Large intestine (tissue), 3 donors: ENCODE data around the gene TP73. TPM values are rescaled to one million over a fixed set of nuclear protein-coding genes. Genes with fewer than 3 reads are reported as not detected.

Source experiments
- DNase-seq, 2 donors: peaks; one replicate each; pipeline versions ENCODE4 v3.0.0 to v3.0.0-alpha.2; 2013
- H3K27ac ChIP-seq: one replicate; pipeline ENCODE4 v1.5.1; 2013; ENCODE audit warnings: low read length
- H3K27me3 ChIP-seq: 2 replicates; pipeline ENCODE4 v1.6.1; 2013; ENCODE audit warnings: low read length; ENCODE audit not compliant: control insufficient read depth, insufficient read depth
- H3K36me3 ChIP-seq: 2 replicates; pipeline ENCODE4 v1.6.1; 2013; ENCODE audit warnings: low read length; ENCODE audit not compliant: control insufficient read depth, insufficient read depth
- H3K4me1 ChIP-seq: one replicate; pipeline ENCODE4 v1.6.1; 2013; ENCODE audit warnings: low read length; ENCODE audit not compliant: control insufficient read depth, insufficient read depth
- H3K4me3 ChIP-seq: one replicate; pipeline ENCODE4 v1.5.1; 2013; ENCODE audit warnings: low read length
- H3K9me3 ChIP-seq: one replicate; pipeline ENCODE4 v1.6.1; 2013; ENCODE audit warnings: mild to moderate bottlenecking, low read depth, low read length, moderate library complexity; ENCODE audit not compliant: control insufficient read depth
- WGBS: methylation state at CpG from one replicate; pipeline ENCODE4 v1.1.5; 2013; ENCODE audit warnings: low lambda C conversion rate; ENCODE audit not compliant: insufficient coverage; 5-methylcytosine and 5-hydroxymethylcytosine counted together
- polyA plus RNA-seq: library from polyadenylated mRNA; unstranded; fragments of 120-200 nt; gene quantifications from one replicate; pipeline ENCODE4 v1.2.1, GENCODE V29; 2013

The TP73 gene
- polyA plus RNA-seq, 1 donor: 0.55 TPM

- Histone ChIP-seq H3K36me3 (no peaks in the 10 kb centered on the region), H3K27me3 (peaks cover 5% of the 10 kb centered on the region), H3K4me1 (peaks cover 9% of the 10 kb centered on the region), H3K9me3 (no peaks in the 10 kb centered on the region), H3K4me3 (no peak overlapping the region), H3K27ac (no peak overlapping the region)
- WGBS: no CpG with 5 or more reads among the region's 24 CpGs
- no peak for DNase-seq
Observed at GRCh38 chr1:3691421-3692204, 39.3 kb downstream of the TP73 start.

- Histone ChIP-seq H3K9me3 (no peaks in the 10 kb centered on the region), H3K36me3 (no peaks in the 10 kb centered on the region), H3K4me3 (no peak overlapping the region), H3K4me1 (peaks cover 9% of the 10 kb centered on the region), H3K27ac (no peak overlapping the region), H3K27me3 (peaks cover 5% of the 10 kb centered on the region)
- no CpG with 5 or more reads among the region's 13 CpGs for WGBS
- no peak for DNase-seq
Observed at GRCh38 chr1:3692598-3692997, 40.3 kb downstream of the TP73 start.

- Histone ChIP-seq H3K4me3 (no peak overlapping the region), H3K27ac (no peak overlapping the region), H3K9me3 (no peaks in the 10 kb centered on the region), H3K27me3 (peaks cover 11% of the 10 kb centered on the region), H3K36me3 (no peaks in the 10 kb centered on the region), H3K4me1 (peaks cover 9% of the 10 kb centered on the region)
- DNase-seq: no peak
- no CpG with 5 or more reads among the region's 11 CpGs for WGBS
Observed at GRCh38 chr1:3693321-3693720, 41.0 kb downstream of the TP73 start.

- WGBS: no CpG with 5 or more reads among the region's 33 CpGs
Observed at GRCh38 chr1:3695326-3696217, 43.3 kb downstream of the TP73 start.

GRCh38 chr1:3696689-3697088, 44.4 kb downstream of the TP73 start:
- Histone ChIP-seq H3K27me3 (peaks cover 34% of the 10 kb centered on the region), H3K27ac (no peak overlapping the region), H3K4me3 (no peak overlapping the region), H3K36me3 (no peaks in the 10 kb centered on the region), H3K9me3 (no peaks in the 10 kb centered on the region), H3K4me1 (peaks cover 2% of the 10 kb centered on the region)
- DNase-seq: no peak
- 80% methylated on average over 1 of the region's 9 CpGs for WGBS

More at GRCh38 chr1:3695326-3696217, 43.3 kb downstream of the TP73 start:
- peaks cover 2% of the 10 kb centered on the region for H3K4me1 ChIP-seq
- no peak for DNase-seq
- no peaks in the 10 kb centered on the region for H3K9me3 ChIP-seq
- no peak overlapping the region for H3K4me3 ChIP-seq
- H3K27ac ChIP-seq: no peak overlapping the region
- peaks cover 31% of the 10 kb centered on the region for H3K27me3 ChIP-seq
- no peaks in the 10 kb centered on the region for H3K36me3 ChIP-seq

- H3K27ac ChIP-seq: no peak overlapping the region
- H3K9me3 ChIP-seq: no peaks in the 10 kb centered on the region
- H3K4me3 ChIP-seq: no peak overlapping the region
- peaks cover 2% of the 10 kb centered on the region for H3K4me1 ChIP-seq
- DNase-seq: no peak
- WGBS: 83% methylated on average over 1 of the region's 22 CpGs
- peaks cover 34% of the 10 kb centered on the region for H3K27me3 ChIP-seq
- H3K36me3 ChIP-seq: no peaks in the 10 kb centered on the region
Observed at GRCh38 chr1:3697104-3697503, 44.8 kb downstream of the TP73 start.

GRCh38 chr1:3697810-3698209, 45.5 kb downstream of the TP73 start:
- Histone ChIP-seq H3K27ac (no peak overlapping the region), H3K9me3 (no peaks in the 10 kb centered on the region), H3K4me3 (no peak overlapping the region), H3K4me1 (peaks cover 2% of the 10 kb centered on the region), H3K36me3 (no peaks in the 10 kb centered on the region), H3K27me3 (peaks cover 34% of the 10 kb centered on the region)
- DNase-seq: peak in 1 of 2 donors; percentile 31
- WGBS: no CpG with 5 or more reads among the region's 12 CpGs

- no peak overlapping the region for H3K4me3 ChIP-seq
- no CpG with 5 or more reads among the region's 29 CpGs for WGBS
- no peaks in the 10 kb centered on the region for H3K36me3 ChIP-seq
- no peaks in the 10 kb centered on the region for H3K9me3 ChIP-seq
- peaks cover 34% of the 10 kb centered on the region for H3K27me3 ChIP-seq
- peaks cover 2% of the 10 kb centered on the region for H3K4me1 ChIP-seq
- H3K27ac ChIP-seq: no peak overlapping the region
- no peak for DNase-seq
Observed at GRCh38 chr1:3698660-3699408, 46.5 kb downstream of the TP73 start.

GRCh38 chr1:3699596-3699995, 47.3 kb downstream of the TP73 start:
- H3K4me3 ChIP-seq: no peak overlapping the region
- no peak overlapping the region for H3K27ac ChIP-seq
- no peaks in the 10 kb centered on the region for H3K36me3 ChIP-seq
- H3K9me3 ChIP-seq: no peaks in the 10 kb centered on the region
- WGBS: no CpG with 5 or more reads among the region's 18 CpGs
- DNase-seq: no peak
- H3K27me3 ChIP-seq: peaks cover 34% of the 10 kb centered on the region
- H3K4me1 ChIP-seq: peaks cover 2% of the 10 kb centered on the region

GRCh38 chr1:3700631-3701030, 48.3 kb downstream of the TP73 start:
- Histone ChIP-seq H3K4me3 (no peak overlapping the region), H3K27ac (no peak overlapping the region), H3K27me3 (peaks cover 33% of the 10 kb centered on the region), H3K4me1 (peaks cover 2% of the 10 kb centered on the region), H3K9me3 (no peaks in the 10 kb centered on the region), H3K36me3 (no peaks in the 10 kb centered on the region)
- no peak for DNase-seq
- WGBS: no CpG with 5 or more reads among the region's 10 CpGs
